ENCODE results near the gene ZGLP1.
A peak's percentile ranks its signal among the peaks of the same experiment; 100 is the strongest.

ZGLP1 gene

GRCh38 chr19:10333758-10334587 lies 24.4 kb upstream of the ZGLP1 start:
- no peaks in the 10 kb centered on the region for H3K9me3 Mint-ChIP-seq (ENCODE audit: low read depth)
- H3K27ac Mint-ChIP-seq, result peak overlapping the region; percentile 96
- H3K4me1 Mint-ChIP-seq (ENCODE audit: low read depth), result peaks cover 34% of the 10 kb centered on the region
- H3K27me3 Mint-ChIP-seq, result no peaks in the 10 kb centered on the region
- H3K4me3 Mint-ChIP-seq, result peak overlapping the region; percentile 96
- peaks cover 3% of the 10 kb centered on the region for H3K36me3 Mint-ChIP-seq

- Mint-ChIP-seq H3K36me3 (peaks cover 3% of the 10 kb centered on the region), H3K27ac (peak within 1 kb of the TSS; percentile 96), H3K27me3 (no peaks in the 10 kb centered on the region), H3K9me3 (ENCODE audit: low read depth) (no peaks in the 10 kb centered on the region), H3K4me3 (peak within 1 kb of the TSS; percentile 96), H3K4me1 (ENCODE audit: low read depth) (peaks cover 26% of the 10 kb centered on the region)
These were observed 23.5 kb upstream of the ZGLP1 start, which contains the start of gene RAVER1 for GRCh38 chr19:10332965-10333757. Gene RAVER1, minus strand, starts transcription at chr19:10333529. Its CDS starts 22 bp downstream, at chr19:10333507.

- H3K36me3 Mint-ChIP-seq, result peaks cover 3% of the 10 kb centered on the region
These were observed 22.7 kb upstream of the ZGLP1 start for GRCh38 chr19:10332158-10332964.

DNA sequence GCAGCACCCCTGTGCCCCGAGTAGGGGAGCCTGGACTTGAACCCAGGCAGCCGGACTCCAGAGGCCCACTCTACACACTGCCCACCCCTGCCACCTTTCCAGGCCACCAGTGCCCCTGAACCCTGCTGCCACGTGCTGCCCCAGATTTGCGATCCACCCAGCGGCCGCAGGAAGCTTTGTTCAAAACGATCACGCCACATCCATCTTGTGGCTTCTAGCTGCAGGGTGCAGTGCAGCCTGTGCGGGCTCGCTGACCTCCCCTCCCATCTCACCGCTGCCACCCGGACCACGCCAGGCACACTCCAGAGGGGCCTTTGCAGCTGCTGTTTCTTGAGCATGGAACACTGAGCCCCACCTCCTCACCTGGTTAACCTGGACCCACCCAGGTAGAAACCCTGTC lies 19.9 kb upstream of the ZGLP1 start:
- Mint-ChIP-seq H3K27me3 (no peaks in the 10 kb centered on the region), H3K4me1 (ENCODE audit: low read depth) (peaks cover 23% of the 10 kb centered on the region), H3K9me3 (ENCODE audit: low read depth) (no peaks in the 10 kb centered on the region), H3K4me3 (no peak overlapping the region), H3K27ac (no peak overlapping the region), H3K36me3 (peaks cover 3% of the 10 kb centered on the region)

More at GRCh38 chr19:10332158-10332964, 22.7 kb upstream of the ZGLP1 start:
- peaks cover 26% of the 10 kb centered on the region for H3K4me1 Mint-ChIP-seq (ENCODE audit: low read depth)
- peak overlapping the region; percentile 96 for H3K27ac Mint-ChIP-seq
- H3K4me3 Mint-ChIP-seq, result peak overlapping the region; percentile 96
- no peaks in the 10 kb centered on the region for H3K27me3 Mint-ChIP-seq
- no peaks in the 10 kb centered on the region for H3K9me3 Mint-ChIP-seq (ENCODE audit: low read depth)

- Mint-ChIP-seq H3K27ac (no peak overlapping the region), H3K4me3 (no peak overlapping the region), H3K4me1 (ENCODE audit: low read depth) (peaks cover 18% of the 10 kb centered on the region), H3K27me3 (no peaks in the 10 kb centered on the region), H3K36me3 (peaks cover 3% of the 10 kb centered on the region), H3K9me3 (ENCODE audit: low read depth) (no peaks in the 10 kb centered on the region)
These were observed 19.2 kb upstream of the ZGLP1 start for GRCh38 chr19:10328558-10329429.

- Mint-ChIP-seq H3K27me3 (no peaks in the 10 kb centered on the region), H3K27ac (no peak overlapping the region)
These were observed 18.2 kb upstream of the ZGLP1 start for GRCh38 chr19:10327793-10328192.

GRCh38 chr19:10325732-10326131 lies 16.1 kb upstream of the ZGLP1 start:
- H3K9me3 Mint-ChIP-seq (ENCODE audit: low read depth), result no peaks in the 10 kb centered on the region
- no peak overlapping the region for H3K4me3 Mint-ChIP-seq
- no peak overlapping the region for H3K27ac Mint-ChIP-seq
- peaks cover 2% of the 10 kb centered on the region for H3K4me1 Mint-ChIP-seq (ENCODE audit: low read depth)
- no peaks in the 10 kb centered on the region for H3K36me3 Mint-ChIP-seq
- H3K27me3 Mint-ChIP-seq, result no peaks in the 10 kb centered on the region

More at GRCh38 chr19:10327793-10328192, 18.2 kb upstream of the ZGLP1 start:
- Mint-ChIP-seq H3K4me3 (no peak overlapping the region), H3K36me3 (peaks cover 2% of the 10 kb centered on the region), H3K4me1 (ENCODE audit: low read depth) (peaks cover 12% of the 10 kb centered on the region), H3K9me3 (ENCODE audit: low read depth) (no peaks in the 10 kb centered on the region)

- Mint-ChIP-seq H3K4me1 (ENCODE audit: low read depth) (no peaks in the 10 kb centered on the region), H3K36me3 (no peaks in the 10 kb centered on the region), H3K27me3 (no peaks in the 10 kb centered on the region), H3K4me3 (no peak overlapping the region), H3K27ac (peak overlapping the region; percentile 41), H3K9me3 (ENCODE audit: low read depth) (no peaks in the 10 kb centered on the region)
These were observed 12.5 kb upstream of the ZGLP1 start for GRCh38 chr19:10321874-10322835.

GRCh38 chr19:10321417-10321797 lies 11.8 kb upstream of the ZGLP1 start:
- Mint-ChIP-seq H3K4me3 (no peak overlapping the region), H3K36me3 (no peaks in the 10 kb centered on the region), H3K9me3 (ENCODE audit: low read depth) (no peaks in the 10 kb centered on the region), H3K27me3 (no peaks in the 10 kb centered on the region), H3K27ac (no peak overlapping the region), H3K4me1 (ENCODE audit: low read depth) (no peaks in the 10 kb centered on the region)

DNA sequence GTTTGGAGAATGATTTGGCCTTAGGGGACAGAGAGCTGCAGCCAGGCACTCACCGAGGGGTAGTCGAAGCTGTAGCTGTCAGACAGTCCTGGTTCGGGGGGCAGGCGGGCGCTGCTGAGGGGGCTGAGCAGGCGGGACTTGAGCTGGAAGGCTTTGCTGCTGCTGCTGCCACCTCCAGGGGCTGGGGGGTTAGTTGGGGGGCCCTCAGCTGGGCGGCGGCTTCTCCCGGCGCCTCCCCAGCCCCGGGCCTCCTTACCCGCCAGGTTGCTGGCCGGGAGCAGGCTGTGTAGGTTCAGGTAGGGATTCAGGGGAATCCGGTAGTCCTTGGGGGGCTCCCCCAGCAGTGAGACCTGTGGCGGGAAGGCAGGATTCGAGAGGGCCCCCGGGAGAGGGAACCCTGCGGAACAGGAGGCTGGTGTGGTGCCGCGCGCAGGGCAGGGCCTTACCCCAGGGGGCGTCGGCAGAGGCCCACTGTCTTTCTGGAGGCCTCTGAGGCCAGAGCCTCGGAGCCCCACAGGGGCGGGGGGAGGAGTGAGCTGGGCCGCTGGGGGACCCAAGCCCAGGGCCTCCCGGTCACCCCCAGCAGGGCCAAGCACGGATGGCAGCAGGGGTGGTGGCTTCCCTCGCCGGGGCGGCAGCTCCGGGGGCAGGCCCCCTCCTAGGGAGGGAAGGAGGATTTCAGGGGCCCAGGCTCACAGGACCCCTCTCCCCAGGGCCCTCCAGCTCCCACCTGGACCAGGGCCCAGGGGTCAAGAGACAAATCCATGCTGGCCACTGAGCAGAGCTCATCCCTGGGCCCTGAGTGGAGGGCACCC lies 11.2 kb upstream of the ZGLP1 start:
- no peak overlapping the region for H3K27ac Mint-ChIP-seq

DNA sequence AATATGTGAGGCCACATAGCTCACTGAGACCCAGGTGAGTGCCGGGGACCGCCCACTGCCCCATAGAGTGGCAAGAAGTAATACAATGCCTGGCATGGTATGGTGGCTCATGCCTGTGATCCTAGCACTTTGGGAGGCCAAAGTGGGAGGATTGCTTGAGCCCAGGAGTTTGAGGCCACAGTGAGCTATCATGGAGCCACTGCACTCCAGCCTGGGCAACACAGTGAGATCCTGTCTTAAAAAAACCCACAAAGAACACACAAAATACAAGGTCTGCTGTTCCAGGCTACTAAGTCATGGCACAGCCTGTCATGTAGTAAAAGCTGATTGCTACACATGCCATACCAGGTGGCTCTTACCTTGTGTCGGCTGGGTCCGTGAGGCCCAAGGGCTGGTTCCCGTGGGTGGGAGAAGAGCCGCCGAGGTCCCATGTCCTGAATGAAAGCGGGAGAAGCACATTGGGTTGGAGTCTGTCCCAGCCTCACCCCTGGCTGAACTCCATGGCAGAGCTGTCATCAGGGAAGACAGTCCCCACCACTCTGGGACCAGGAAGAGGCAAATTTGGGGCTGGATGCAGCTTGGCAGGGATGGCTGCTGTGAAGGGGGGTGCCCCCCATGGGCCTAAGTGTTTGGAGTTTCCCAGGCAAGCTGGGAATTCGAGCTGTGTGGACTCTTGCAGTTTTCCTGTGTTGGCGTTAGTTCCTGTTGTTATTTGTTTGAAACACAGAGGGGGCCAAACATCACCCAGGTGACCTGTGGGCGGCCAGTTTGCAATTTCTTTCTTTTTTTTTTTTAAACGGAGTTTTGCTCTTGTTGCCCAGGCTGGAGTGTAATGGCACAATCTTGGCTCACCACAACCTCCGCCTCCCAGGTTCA lies 9.4 kb upstream of the ZGLP1 start:
- H3K4me3 Mint-ChIP-seq, result no peak overlapping the region
- H3K36me3 Mint-ChIP-seq, result no peaks in the 10 kb centered on the region
- peaks cover 14% of the 10 kb centered on the region for H3K4me1 Mint-ChIP-seq (ENCODE audit: low read depth)
- no peak overlapping the region for H3K27ac Mint-ChIP-seq
- H3K9me3 Mint-ChIP-seq (ENCODE audit: low read depth), result no peaks in the 10 kb centered on the region
- H3K27me3 Mint-ChIP-seq, result no peaks in the 10 kb centered on the region

More for the DNA sequence above, 11.2 kb upstream of the ZGLP1 start:
- H3K36me3 Mint-ChIP-seq, result no peaks in the 10 kb centered on the region
- peaks cover 5% of the 10 kb centered on the region for H3K4me1 Mint-ChIP-seq (ENCODE audit: low read depth)
- no peak overlapping the region for H3K4me3 Mint-ChIP-seq
- no peaks in the 10 kb centered on the region for H3K9me3 Mint-ChIP-seq (ENCODE audit: low read depth)
- H3K27me3 Mint-ChIP-seq, result no peaks in the 10 kb centered on the region
